ENCODE results near the gene CCDC187. TPM values are rescaled to one million over a fixed set of nuclear protein-coding genes. Genes with fewer than 3 reads are reported as not detected.

CCDC187 gene
- total and polyA plus RNA-seq, 2 of the 4 experiments (the other 2 are of a cell fraction) = not detected

DNA sequence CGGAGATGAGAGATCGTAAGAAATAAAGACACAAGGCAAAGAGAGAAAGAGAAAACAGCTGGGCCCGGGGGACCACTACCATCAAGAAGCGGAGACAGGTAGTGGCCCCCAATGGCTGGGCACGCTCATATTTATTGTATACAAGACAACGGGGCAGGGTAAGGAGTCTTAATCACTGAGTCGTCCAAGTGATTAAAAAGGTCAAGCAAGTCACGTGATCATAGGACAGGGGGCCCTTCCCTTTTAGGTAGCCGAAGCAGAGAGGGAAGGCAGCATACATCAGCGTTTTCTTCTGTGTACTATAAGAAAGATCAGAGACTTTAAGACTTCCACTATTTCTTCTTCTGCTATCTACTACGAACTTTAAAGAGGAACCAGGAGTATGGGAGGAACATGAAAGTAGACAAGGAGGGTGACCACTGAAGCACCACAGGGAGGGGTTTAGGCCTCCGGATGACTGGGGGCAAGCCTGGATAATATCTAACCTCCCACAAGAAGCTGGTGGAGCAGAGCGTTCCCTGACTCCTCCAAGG lies 33.7 kb downstream of the CCDC187 start:
- H3K14ac ChIP-seq (replicated peaks; ENCODE audit: low read depth, low read length) = no peak overlapping the region
- ChIA-PET CTCF (interaction anchor here (0.6 kb wide), 1 partner anchor 594 kb away, joined by 3 read pairs; no protein-coding TSS in a partner anchor), POLR2A (ENCODE audit: unreplicated experiment) (no interaction called here)
- no peak overlapping the region for H3K56ac ChIP-seq (ENCODE audit: extremely low read depth, insufficient read depth, low read length)
- no peak overlapping the region for H2BK15ac ChIP-seq (ENCODE audit: low read depth, low read length)
- peaks cover 3% of the 10 kb centered on the region; the same call in 1 of the 2 replicates for H3K4me1 ChIP-seq (ENCODE audit: control insufficient read depth, insufficient read depth, low read length)
- no peak overlapping the region for H3K4me3 ChIP-seq (ENCODE audit: insufficient read depth, low read depth, low read length)
- no peak overlapping the region for H3K9ac ChIP-seq (ENCODE audit: low read depth, low read length)
- H2AK5ac ChIP-seq (ENCODE audit: low read depth, low read length) = no peak overlapping the region
- H3K9me1 ChIP-seq (ENCODE audit: insufficient read depth, low read length) = no peaks in the 10 kb centered on the region
- H4K91ac ChIP-seq (ENCODE audit: insufficient read depth, low read depth, low read length) = no peak overlapping the region
- no TSS peak for BruUV-seq (replicated peaks)
- no peak for DNase-seq
- H3K27me3 ChIP-seq (ENCODE audit: control insufficient read depth, insufficient read depth, low read length) = peaks cover 33% of the 10 kb centered on the region
- H2BK5ac ChIP-seq (ENCODE audit: low read depth, low read length, poor library complexity, severe bottlenecking) = no peak overlapping the region
- no peak overlapping the region for H3K18ac ChIP-seq (ENCODE audit: low read depth, low read length)
- no peaks in the 10 kb centered on the region for H3K36me3 ChIP-seq (ENCODE audit: control insufficient read depth, insufficient read depth, low read length)
- intact Hi-C loops (cut with micrococcal nuclease) (no loop called here), in situ Hi-C loops (cut with MboI; ENCODE audit: low sequenced_read_pairs) (loop anchor here (10.0 kb wide), 1 partner anchor 105 kb away; no protein-coding TSS in a partner anchor), dilution Hi-C loops (cut with HindIII; ENCODE audit: low sequenced_read_pairs, unreplicated experiment) (no loop called here)
- no peak overlapping the region for H4K5ac ChIP-seq (ENCODE audit: low read depth, low read length)
- no peak for ATAC-seq (ENCODE audit: low read depth)
- no peak overlapping the region for H2AK9ac ChIP-seq (replicated peaks; ENCODE audit: low read depth, low read length, poor library complexity)
- H3K23ac ChIP-seq (ENCODE audit: low read depth, low read length) = no peak overlapping the region
- no peak overlapping the region for H4K8ac ChIP-seq (ENCODE audit: low read depth in 2 of 2, low read length in 2 of 2)
- H3K27ac ChIP-seq (ENCODE audit: insufficient read depth, low read length) = no peak overlapping the region
- H4K20me1 ChIP-seq (ENCODE audit: insufficient read depth, low read length) = no peaks in the 10 kb centered on the region
- no peak overlapping the region for H2AFZ ChIP-seq (replicated peaks; ENCODE audit: low read length, poor library complexity)
- WGBS, 2 experiments (ENCODE audit: extremely low coverage in 2 of 2, insufficient read length in 1 of 2) = 72% methylated on average over 5 of the region's 13 CpGs; no CpG with 5 or more reads in 1 of the 2 experiments
- H2BK20ac ChIP-seq (ENCODE audit: low read depth, low read length) = no peak overlapping the region
- H3K4ac ChIP-seq (ENCODE audit: low read depth, low read length) = no peak overlapping the region
- H3K4me2 ChIP-seq (ENCODE audit: low read depth, low read length) = no peak overlapping the region
- H3K79me1 ChIP-seq (ENCODE audit: low read depth in 1 of 2, low read length in 2 of 2) = no peaks in the 10 kb centered on the region
- H2BK120ac ChIP-seq (ENCODE audit: low read depth, low read length) = no peak overlapping the region
- H3K9me3 ChIP-seq (ENCODE audit: control insufficient read depth, insufficient read depth, low read length) = no peaks in the 10 kb centered on the region
- TF ChIP-seq MAFK (IDR thresholded peaks at IDR 0.05; ENCODE audit: low read depth, low read length) = no peak
- no peak for TF ChIP-seq RAD21 (IDR thresholded peaks at IDR 0.05; ENCODE audit: low read length)
- no peak for TF ChIP-seq SMC3 (IDR thresholded peaks at IDR 0.05; ENCODE audit: low read depth, low read length)
- no peak for TF ChIP-seq CEBPB (IDR thresholded peaks at IDR 0.05; ENCODE audit: low read depth, low read length)
- no peak for TF ChIP-seq MXI1 (IDR thresholded peaks at IDR 0.05; ENCODE audit: borderline replicate concordance, low read depth, low read length)
- TF ChIP-seq, protein P1, sequence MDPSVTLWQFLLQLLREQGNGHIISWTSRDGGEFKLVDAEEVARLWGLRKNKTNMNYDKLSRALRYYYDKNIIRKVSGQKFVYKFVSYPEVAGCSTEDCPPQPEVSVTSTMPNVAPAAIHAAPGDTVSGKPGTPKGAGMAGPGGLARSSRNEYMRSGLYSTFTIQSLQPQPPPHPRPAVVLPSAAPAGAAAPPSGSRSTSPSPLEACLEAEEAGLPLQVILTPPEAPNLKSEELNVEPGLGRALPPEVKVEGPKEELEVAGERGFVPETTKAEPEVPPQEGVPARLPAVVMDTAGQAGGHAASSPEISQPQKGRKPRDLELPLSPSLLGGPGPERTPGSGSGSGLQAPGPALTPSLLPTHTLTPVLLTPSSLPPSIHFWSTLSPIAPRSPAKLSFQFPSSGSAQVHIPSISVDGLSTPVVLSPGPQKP (IDR thresholded peaks at IDR 0.05; ENCODE audit: borderline replicate concordance, low read depth, low read length) = no peak
- TF ChIP-seq CHD1 (IDR thresholded peaks at IDR 0.05; ENCODE audit: low read depth, low read length) = no peak
- no peak for TF ChIP-seq MAZ (IDR thresholded peaks at IDR 0.05; ENCODE audit: borderline replicate concordance, low read depth, low read length)
